GM12878 (cell line): ENCODE measurements around the gene FAR1. TPM values are rescaled to one million over a fixed set of nuclear protein-coding genes. Genes with fewer than 3 reads are reported as not detected.

Experiments used
- ATAC-seq: fragments of 200-7000 bp; cut with Tn5 transposase; 3 replicates; pipeline ENCODE4 v1.9.1; 2020; ENCODE audit warnings: mild to moderate bottlenecking, moderate library complexity
- BruUV-seq: library from RNA; stranded (reverse); fragments of 400-500 nt; replicated peaks from 2 replicates; lab custom pipeline; 2021; lab: Mats Ljungman, UMichigan
- CTCF ChIA-PET: fragments of 300-600 bp; sonication (Branson Sonifier 250); formaldehyde crosslinking; extraction: SDS; loops from one replicate; lab custom pipeline; 2021; ENCODE audit warnings: inconsistent platforms; lab: Yijun Ruan, JAX
- POLR2A ChIA-PET: fragments of 350-600 bp; formaldehyde crosslinking; extraction: SDS; loops from one replicate; lab custom pipeline; 2021; ENCODE audit warnings: inconsistent platforms; lab: Charles Lee
- RAD21 ChIA-PET: fragments of 300-600 bp; sonication (Branson Sonifier 250); formaldehyde crosslinking; loops from one replicate; lab custom pipeline; 2023; ENCODE audit warnings: antibody characterized with exemption; ENCODE audit not compliant: unreplicated experiment; lab: Charles Lee
- SMC1A ChIA-PET: fragments of 300-600 bp; sonication (Branson Sonifier 250); formaldehyde crosslinking; loops from one replicate; lab custom pipeline; 2023; ENCODE audit not compliant: unreplicated experiment, uncharacterized antibody; lab: Charles Lee
- DNase-seq: peaks from one replicate; pipeline ENCODE4 v3.0.0-alpha.2; 2011; ENCODE audit warnings: low read depth, low spot score
- FAIRE-seq: peaks from 3 replicates; lab custom pipeline; 2011; peaks lifted over from hg19 to GRCh38; lab: Jason Lieb, UNC
- H2AFZ ChIP-seq: 2 replicates; pipeline ENCODE4 v1.6.0; 2011; ENCODE audit warnings: low read depth, low read length, control low read depth; ENCODE audit not compliant: control insufficient read depth
- H3K27ac ChIP-seq: 2 replicates; pipeline ENCODE4 v1.5.1; 2011; ENCODE audit warnings: control low read depth; ENCODE audit not compliant: control insufficient read depth, insufficient read depth
- H3K27me3 ChIP-seq, 2 experiments: replicated peaks in 1 of 2; 2 replicates each; pipeline versions ENCODE4 v1.6.0 to v1.6.1; 2011; ENCODE audit warnings: low read length in 1 of 2; ENCODE audit not compliant: control insufficient read depth in 2 of 2, insufficient read depth in 2 of 2
- H3K36me3 ChIP-seq, 2 experiments: 2 replicates each; pipeline ENCODE4 v1.5.1; 2011; ENCODE audit warnings: low read length in 1 of 2; ENCODE audit not compliant: control insufficient read depth in 2 of 2, insufficient read depth in 2 of 2
- H3K4me1 ChIP-seq: 2 replicates; pipeline ENCODE4 v1.6.1; 2011; ENCODE audit warnings: mild to moderate bottlenecking, low read length, moderate library complexity, mixed read lengths; ENCODE audit not compliant: control insufficient read depth, insufficient read depth
- H3K4me2 ChIP-seq: 2 replicates; pipeline ENCODE4 v1.6.0; 2011; ENCODE audit warnings: control low read depth; ENCODE audit not compliant: control insufficient read depth, insufficient read depth
- H3K4me3 ChIP-seq: fragments of 200-600 bp; sonication (generic); 2 replicates; pipeline ENCODE4 v1.5.1; 2016
- H3K79me2 ChIP-seq: 2 replicates; pipeline ENCODE4 v1.6.0; 2011; ENCODE audit warnings: low read length; ENCODE audit not compliant: control insufficient read depth, insufficient read depth
- H3K9ac ChIP-seq: 2 replicates; pipeline ENCODE4 v1.8.0; 2011; ENCODE audit warnings: low read length, control low read depth, mixed read lengths; ENCODE audit not compliant: control insufficient read depth, insufficient read depth
- H3K9me3 ChIP-seq: replicated peaks from 3 replicates; pipeline ENCODE4 v1.5.1; 2011; ENCODE audit warnings: mild to moderate bottlenecking, low read length; ENCODE audit not compliant: control insufficient read depth, insufficient read depth
- H4K20me1 ChIP-seq: 2 replicates; pipeline ENCODE4 v1.6.0; 2011; ENCODE audit not compliant: control insufficient read depth, insufficient read depth
- BCL11A ChIP-seq: IDR thresholded peaks from 2 replicates; pipeline ENCODE4 v1.6.1; 2011; ENCODE audit warnings: low read depth, low read length
- ELK1 ChIP-seq: IDR thresholded peaks from 2 replicates; pipeline ENCODE4 v1.6.1; 2012; ENCODE audit warnings: low read depth, low read length, improper control_type of control experiment
- MAX ChIP-seq: IDR thresholded peaks from 2 replicates; pipeline ENCODE4 v1.6.1; 2012; ENCODE audit warnings: low read depth, low read length, improper control_type of control experiment
- NR2F1 ChIP-seq: fragments of 450-650 bp; conservative IDR thresholded peaks from 2 replicates; pipeline ENCODE4 v1.6.1; 2017; ENCODE audit warnings: mild to moderate bottlenecking
- SP1 ChIP-seq: IDR thresholded peaks from one replicate; pipeline ENCODE4 v1.6.1; 2011; ENCODE audit warnings: low read depth, low read length
- WGBS: methylation state at CpG from one replicate; pipeline ENCODE4 v1.1.6; 2016; ENCODE audit warnings: low lambda C conversion rate; ENCODE audit not compliant: insufficient replicate concordance, insufficient coverage; ENCODE audit errors: missing lambda C conversion rate; 5-methylcytosine and 5-hydroxymethylcytosine counted together
- in situ Hi-C: fragments of 300-500 bp; cut with MboI; formaldehyde crosslinking; loops from 9 replicates; pipeline ENCODE4 v1.14.3; 2018; ENCODE audit warnings: mixed read lengths
- intact Hi-C: fragments of 100-400 bp; cut with micrococcal nuclease; formaldehyde crosslinking; loops from one replicate; pipeline ENCODE4 v1.14.2; 2022; ENCODE audit not compliant: unreplicated experiment
- polyA plus RNA-seq, 11 experiments: library from polyadenylated mRNA; depleted of rRNA in 4 of 11; unstranded in 6 of 11; stranded (reverse) in 5 of 11; fragments of >200 nt; fragmentation: Nextera tagmentation in 4 of 11; fragmentation: Illumina TruSeq in 1 of 11; extraction: Ambion mirVana in 4 of 11; extraction: Trizol in 1 of 11; gene quantifications; 1 replicate in 1 of 11; 2 replicates in 10 of 11; pipeline versions ENCODE4 v1.2.1 to v1.2.3, GENCODE V29; 2011 to 2016; ENCODE audit warnings: inconsistent platforms in 2 of 11, missing spikeins in 2 of 11, low read depth in 1 of 11
- total RNA-seq, 4 experiments: library from RNA; depleted of rRNA in 3 of 4; stranded (reverse); fragments of >200 nt in 3 of 4; fragmentation: Illumina TruSeq in 1 of 4; extraction: Trizol in 1 of 4; gene quantifications; 2 replicates each; pipeline versions ENCODE4 v1.2.1 to v1.2.3, GENCODE V29; 2013 to 2021
- TF ChIP-seq, protein P1 (sequence below): fragments of 450-650 bp; IDR thresholded peaks from 2 replicates; pipeline ENCODE4 v1.6.1; 2016; ENCODE audit warnings: mild to moderate bottlenecking, moderate library complexity, borderline replicate concordance
- TF ChIP-seq, protein P2 (sequence below): fragments of 450-650 bp; formaldehyde crosslinking; IDR thresholded peaks from 2 replicates; pipeline ENCODE4 v1.5.0; 2022; ENCODE audit warnings: mild to moderate bottlenecking, missing genetic modification characterization

The FAR1 gene
- total and polyA plus RNA-seq, 10 of the 15 experiments (the other 5 are each of a cell fraction or from before 2014, with no cell fraction given), result 10.1 to 73.9 (median 30.8) TPM

DNA sequence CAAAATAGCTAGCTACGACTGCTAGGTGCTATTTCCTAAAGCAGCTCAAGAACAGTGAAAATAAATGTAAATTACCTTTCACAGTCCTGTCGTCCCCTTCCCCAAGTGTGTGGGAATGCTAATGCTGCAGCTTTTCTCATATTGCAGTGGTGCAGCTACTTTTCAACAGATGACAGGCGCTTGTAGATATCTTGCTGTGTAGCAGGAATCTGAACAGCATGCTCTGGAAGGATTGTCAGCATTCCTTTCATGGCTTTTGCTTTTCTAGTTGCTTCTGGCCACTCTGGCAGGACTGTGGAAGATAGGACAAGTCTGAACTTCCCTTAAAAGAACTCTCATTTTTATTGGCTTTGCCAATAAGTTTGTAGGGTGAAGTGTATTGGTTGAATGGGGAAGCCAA lies 18.8 kb downstream of the FAR1 start:
- H3K27ac ChIP-seq, result no peak overlapping the region
- ATAC-seq (no peak), DNase-seq (no peak), FAIRE-seq (no peak)
- in situ Hi-C loops, result no loop called here
- peaks cover 62% of the 10 kb centered on the region for H3K79me2 ChIP-seq
- ChIA-PET CTCF (interaction anchor here (0.6 to 1.5 kb wide), 3 partner anchors 10 to 445 kb away, joined by 3 to 5 read pairs (median 3); no protein-coding TSS in a partner anchor), RAD21 (no interaction called here), SMC1A (interaction anchor here (0.6 to 1.4 kb wide), 3 partner anchors 10 to 822 kb away, joined by 3 read pairs; no protein-coding TSS in a partner anchor), POLR2A (no interaction called here)
- no peak overlapping the region for H3K4me3 ChIP-seq
- no peak for TF ChIP-seq NR2F1
- no peak overlapping the region for H3K9ac ChIP-seq
- intact Hi-C loops, result no loop called here
- WGBS, result 81% methylated on average over 3 of the region's 3 CpGs
- no peaks in the 10 kb centered on the region for H3K4me1 ChIP-seq
- H2AFZ ChIP-seq, result no peak overlapping the region
- no peaks in the 10 kb centered on the region for H4K20me1 ChIP-seq
- H3K9me3 ChIP-seq, result peaks cover 3% of the 10 kb centered on the region
- BruUV-seq, result no TSS peak
- H3K36me3 ChIP-seq, result no peaks in the 10 kb centered on the region; a peak in 1 of 4 replicates
- H3K27me3 ChIP-seq, result no peaks in the 10 kb centered on the region
- H3K4me2 ChIP-seq, result no peak overlapping the region

DNA sequence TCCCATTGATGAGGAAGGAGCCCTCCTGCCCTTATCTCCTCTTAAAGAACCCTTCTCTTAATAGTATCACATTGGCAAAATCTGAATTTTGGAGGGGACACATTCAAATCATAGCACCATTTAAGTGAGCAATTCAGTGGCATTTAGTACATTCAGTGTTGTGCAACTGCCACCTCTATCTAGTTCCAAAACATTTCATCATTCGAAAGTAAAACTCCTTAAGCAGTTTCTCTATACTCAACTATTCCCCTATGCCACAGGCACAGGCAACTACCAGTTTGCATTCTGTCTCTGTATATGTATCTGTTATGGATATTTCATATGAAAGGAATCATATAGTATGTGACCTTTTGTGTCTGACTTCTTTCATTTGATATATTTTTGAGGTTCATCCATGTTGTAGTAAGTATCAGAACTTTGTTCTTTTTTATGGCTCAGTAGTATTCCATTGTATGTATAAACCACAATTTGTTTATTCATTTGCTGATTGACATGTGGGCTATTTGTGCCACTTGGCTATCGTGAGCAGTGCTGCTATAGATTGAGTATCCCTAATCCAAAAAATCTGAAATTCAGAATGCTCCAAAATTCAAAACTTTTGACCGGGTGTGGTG lies 22.9 kb downstream of the FAR1 start:
- no peak overlapping the region for H2AFZ ChIP-seq
- in situ Hi-C loops, result no loop called here
- H3K27me3 ChIP-seq, result no peaks in the 10 kb centered on the region
- H3K79me2 ChIP-seq, result peaks cover 44% of the 10 kb centered on the region
- H3K9ac ChIP-seq, result no peak overlapping the region
- CTCF ChIA-PET, result no interaction called here
- no peak for FAIRE-seq
- ATAC-seq, result no peak
- RAD21 ChIA-PET, result no interaction called here
- no peak for DNase-seq
- H3K4me2 ChIP-seq, result no peak overlapping the region
- no peak overlapping the region for H3K4me3 ChIP-seq
- H3K9me3 ChIP-seq, result peaks cover 3% of the 10 kb centered on the region; the same call in 2 of the 3 replicates
- BruUV-seq, result no TSS peak
- no peaks in the 10 kb centered on the region for H4K20me1 ChIP-seq
- intact Hi-C loops, result no loop called here
- H3K27ac ChIP-seq, result no peak overlapping the region
- no peaks in the 10 kb centered on the region; a peak in 2 of 4 replicates for H3K36me3 ChIP-seq
- no peaks in the 10 kb centered on the region for H3K4me1 ChIP-seq
- SMC1A ChIA-PET, result no interaction called here
- POLR2A ChIA-PET, result no interaction called here
- WGBS, result 90% methylated on average over 3 of the region's 3 CpGs
- TF ChIP-seq BCL11A, result no peak
- TF ChIP-seq, protein P1, sequence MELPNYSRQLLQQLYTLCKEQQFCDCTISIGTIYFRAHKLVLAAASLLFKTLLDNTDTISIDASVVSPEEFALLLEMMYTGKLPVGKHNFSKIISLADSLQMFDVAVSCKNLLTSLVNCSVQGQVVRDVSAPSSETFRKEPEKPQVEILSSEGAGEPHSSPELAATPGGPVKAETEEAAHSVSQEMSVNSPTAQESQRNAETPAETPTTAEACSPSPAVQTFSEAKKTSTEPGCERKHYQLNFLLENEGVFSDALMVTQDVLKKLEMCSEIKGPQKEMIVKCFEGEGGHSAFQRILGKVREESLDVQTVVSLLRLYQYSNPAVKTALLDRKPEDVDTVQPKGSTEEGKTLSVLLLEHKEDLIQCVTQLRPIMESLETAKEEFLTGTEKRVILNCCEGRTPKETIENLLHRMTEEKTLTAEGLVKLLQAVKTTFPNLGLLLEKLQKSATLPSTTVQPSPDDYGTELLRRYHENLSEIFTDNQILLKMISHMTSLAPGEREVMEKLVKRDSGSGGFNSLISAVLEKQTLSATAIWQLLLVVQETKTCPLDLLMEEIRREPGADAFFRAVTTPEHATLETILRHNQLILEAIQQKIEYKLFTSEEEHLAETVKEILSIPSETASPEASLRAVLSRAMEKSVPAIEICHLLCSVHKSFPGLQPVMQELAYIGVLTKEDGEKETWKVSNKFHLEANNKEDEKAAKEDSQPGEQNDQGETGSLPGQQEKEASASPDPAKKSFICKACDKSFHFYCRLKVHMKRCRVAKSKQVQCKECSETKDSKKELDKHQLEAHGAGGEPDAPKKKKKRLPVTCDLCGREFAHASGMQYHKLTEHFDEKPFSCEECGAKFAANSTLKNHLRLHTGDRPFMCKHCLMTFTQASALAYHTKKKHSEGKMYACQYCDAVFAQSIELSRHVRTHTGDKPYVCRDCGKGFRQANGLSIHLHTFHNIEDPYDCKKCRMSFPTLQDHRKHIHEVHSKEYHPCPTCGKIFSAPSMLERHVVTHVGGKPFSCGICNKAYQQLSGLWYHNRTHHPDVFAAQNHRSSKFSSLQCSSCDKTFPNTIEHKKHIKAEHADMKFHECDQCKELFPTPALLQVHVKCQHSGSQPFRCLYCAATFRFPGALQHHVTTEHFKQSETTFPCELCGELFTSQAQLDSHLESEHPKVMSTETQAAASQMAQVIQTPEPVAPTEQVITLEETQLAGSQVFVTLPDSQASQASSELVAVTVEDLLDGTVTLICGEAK, result no peak
- TF ChIP-seq, protein P2, sequence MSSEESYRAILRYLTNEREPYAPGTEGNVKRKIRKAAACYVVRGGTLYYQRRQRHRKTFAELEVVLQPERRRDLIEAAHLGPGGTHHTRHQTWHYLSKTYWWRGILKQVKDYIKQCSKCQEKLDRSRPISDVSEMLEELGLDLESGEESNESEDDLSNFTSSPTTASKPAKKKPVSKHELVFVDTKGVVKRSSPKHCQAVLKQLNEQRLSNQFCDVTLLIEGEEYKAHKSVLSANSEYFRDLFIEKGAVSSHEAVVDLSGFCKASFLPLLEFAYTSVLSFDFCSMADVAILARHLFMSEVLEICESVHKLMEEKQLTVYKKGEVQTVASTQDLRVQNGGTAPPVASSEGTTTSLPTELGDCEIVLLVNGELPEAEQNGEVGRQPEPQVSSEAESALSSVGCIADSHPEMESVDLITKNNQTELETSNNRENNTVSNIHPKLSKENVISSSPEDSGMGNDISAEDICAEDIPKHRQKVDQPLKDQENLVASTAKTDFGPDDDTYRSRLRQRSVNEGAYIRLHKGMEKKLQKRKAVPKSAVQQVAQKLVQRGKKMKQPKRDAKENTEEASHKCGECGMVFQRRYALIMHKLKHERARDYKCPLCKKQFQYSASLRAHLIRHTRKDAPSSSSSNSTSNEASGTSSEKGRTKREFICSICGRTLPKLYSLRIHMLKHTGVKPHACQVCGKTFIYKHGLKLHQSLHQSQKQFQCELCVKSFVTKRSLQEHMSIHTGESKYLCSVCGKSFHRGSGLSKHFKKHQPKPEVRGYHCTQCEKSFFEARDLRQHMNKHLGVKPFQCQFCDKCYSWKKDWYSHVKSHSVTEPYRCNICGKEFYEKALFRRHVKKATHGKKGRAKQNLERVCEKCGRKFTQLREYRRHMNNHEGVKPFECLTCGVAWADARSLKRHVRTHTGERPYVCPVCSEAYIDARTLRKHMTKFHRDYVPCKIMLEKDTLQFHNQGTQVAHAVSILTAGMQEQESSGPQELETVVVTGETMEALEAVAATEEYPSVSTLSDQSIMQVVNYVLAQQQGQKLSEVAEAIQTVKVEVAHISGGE (CRISPR knock-in tag), result no peak
- no peak for TF ChIP-seq MAX
- no peak for TF ChIP-seq SP1
- no peak for TF ChIP-seq ELK1
